GM21423 (cell line): ENCODE results near the gene FRMD4A.
"Not testable (repeated sequence)": the region's sequence is repeated elsewhere in the genome, so short reads cannot be mapped to it uniquely, and the experiment has no call there.

Experiments used
- ATAC-seq: cut with Tn5 transposase; IDR thresholded peaks from one replicate; pipeline ENCODE4 v1.9.1; 2021; ENCODE audit warnings: mild to moderate bottlenecking, moderate library complexity; ENCODE audit not compliant: unreplicated experiment

FRMD4A gene

DNA sequence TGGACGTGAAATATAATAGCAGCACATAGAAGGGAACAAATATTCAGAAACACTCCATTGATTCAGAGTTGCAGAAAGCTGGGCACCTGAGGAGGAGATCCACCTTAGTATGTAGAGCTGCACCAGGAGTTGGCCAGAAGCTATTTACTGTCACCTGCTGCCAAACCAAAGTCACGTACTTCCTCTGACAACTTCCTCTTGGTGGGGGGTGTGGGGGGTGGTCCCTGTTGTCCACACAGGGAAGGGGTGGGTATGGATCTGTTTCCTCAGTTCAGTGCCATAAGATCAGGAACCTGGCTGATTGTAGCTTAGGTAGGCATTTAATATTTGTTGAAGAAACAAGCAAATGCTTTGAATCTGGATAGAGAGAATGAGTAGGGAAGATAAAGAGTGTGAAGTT, 264.6 kb downstream of the FRMD4A start:
- no peak for ATAC-seq

DNA sequence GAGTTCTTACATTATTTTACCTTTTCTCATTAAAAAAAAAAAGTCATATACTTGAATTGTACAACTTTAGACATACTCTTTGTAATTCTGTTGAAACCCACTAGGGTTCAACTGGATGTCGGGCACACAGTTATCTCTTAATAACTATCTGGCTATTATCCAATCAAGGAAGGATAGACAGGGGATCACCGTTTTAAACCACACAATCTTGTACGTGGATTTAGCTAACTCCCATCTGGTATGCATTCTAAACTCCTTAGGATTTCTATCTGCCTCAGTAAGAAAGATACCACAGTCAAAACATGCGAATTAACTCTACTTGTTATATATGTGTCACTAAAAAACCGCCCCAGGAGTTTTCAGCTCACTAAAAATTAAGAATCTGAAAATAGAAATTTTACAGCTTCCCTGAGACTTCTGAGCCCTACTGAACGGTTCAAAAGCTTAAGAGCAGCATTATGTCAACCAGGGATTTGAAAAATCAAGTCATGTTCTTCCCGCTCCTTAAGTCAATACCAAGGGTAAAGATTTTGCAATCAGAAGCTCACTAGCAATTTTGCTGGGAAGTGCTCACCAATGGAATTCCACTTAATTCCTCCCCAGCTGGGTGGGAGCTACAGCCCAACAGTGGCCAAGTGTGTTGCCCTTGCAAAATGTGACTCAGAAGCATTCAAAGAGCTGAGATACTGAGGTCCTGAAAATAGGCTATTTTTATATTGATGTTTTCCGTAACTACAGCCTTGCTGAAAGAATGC, 267.0 kb downstream of the FRMD4A start:
- no peak for ATAC-seq

DNA sequence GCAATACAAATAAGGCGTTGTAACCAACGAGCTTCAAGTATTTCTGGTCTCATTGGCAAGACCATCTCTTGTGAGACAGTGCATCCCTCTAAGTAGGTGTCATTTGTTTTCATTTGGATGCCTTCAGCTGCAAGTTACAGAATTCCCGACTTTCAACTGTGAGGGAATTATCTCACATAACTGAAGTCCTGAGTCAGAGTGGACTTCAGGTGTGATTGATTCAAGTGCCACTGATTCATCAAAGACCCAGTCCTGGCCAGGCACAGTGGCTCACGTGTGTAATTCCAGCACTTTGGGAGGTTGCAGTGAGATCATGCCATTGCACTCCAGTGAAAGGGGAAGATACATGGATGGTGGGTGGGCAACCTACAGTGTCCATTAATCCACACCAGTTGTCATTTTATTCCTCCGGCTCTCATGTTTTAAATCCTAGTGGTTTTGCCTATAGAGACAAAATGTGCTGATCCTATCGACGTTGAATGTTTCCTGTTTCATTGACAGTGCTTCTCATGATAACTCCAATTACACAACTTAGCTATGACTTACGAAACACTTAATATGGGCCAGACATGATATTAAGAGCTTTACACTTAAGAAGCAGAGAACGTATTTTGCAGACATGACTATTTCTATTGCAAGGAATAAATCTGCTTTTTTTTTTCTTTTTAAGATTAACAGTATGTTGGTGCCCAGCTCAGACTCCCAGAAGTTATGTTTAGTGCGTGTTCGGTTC, 268.0 kb downstream of the FRMD4A start:
- ATAC-seq = no peak

DNA sequence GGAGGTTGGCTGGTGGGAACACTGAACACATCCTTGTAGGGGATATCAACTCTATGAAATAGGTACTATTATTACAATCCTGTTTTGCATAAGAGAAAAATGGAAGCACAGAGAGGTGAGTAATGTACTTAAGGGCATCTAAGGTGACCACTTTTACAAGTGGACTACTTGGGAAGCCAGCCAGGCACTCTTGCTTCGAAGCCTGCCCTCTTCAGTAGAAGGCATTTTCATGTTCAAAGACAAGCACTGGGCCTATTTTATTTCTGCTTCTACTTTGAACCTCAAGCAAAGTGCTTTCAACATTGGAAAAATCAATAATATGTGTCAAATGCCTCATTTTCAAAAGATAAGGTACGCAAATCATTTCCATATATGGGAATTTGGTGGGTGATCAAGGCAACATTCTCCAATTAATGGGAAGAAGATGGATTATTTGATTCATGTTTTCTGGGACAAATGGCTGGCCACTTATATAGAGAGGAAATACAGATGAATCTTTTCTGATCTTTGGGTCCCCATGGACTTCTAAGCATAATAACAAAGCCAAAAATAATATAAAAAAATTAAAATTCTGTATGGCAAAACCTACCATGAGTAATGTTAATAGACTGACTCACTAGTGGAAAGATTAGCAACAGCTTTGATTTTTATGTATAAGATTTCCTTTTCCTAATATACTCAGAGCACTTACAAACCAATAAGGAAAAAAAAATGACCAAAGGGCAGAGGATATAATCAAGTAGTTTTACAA, 270.2 kb downstream of the FRMD4A start:
- no peak for ATAC-seq

DNA sequence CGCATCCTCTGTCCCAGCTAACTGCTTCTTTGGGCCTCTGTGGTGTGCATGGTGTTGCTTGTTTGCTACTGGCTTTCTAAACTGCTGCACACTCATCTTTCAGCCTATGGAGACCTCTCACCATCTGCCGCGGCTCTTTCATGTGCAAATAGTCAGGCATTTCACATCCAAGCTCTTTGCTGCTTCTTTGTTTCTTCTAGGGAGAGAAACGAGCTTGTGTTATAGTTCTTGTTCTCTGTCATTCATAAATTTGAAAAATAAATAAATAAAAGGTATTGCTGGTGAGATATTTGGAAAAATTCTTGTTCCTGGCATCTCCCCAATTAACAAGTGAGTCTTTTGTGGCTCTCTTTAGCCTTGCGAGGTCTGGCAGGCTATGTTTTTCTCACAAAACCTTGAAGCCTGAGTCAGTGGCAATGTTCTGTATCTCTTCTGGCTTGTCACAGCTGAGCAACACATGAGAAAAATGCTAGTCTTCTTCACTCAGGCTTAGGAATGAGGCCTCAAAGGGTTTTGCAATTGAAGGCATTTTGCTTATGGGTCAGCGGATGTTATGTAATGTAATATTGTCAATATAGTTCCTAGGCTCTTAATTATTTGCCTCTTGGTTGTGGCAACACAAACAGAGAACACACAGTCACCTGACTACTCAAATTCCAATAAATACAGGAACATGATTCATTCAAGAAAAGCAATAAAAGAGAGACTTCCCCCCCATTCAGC, 274.0 kb downstream of the FRMD4A start:
- no peak for ATAC-seq

DNA sequence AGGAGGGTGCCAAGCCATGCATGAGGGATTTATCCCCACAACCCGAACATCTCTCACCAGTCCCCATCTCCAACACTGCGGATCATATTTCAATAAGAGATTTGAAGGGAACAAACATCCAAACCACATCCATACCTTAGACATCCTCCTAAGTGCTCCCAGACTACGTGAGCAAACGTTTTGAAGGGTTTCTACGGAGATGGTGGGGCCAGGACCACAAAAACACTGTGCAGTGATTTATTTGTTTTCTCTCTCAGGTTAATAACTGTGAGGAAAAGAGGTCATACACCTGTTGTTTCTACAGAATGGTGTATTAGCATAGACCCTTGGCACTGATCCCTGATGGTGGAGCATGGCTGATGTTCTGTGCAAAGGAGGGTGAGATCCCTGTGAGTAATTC, 277.8 kb downstream of the FRMD4A start:
- no peak for ATAC-seq

DNA sequence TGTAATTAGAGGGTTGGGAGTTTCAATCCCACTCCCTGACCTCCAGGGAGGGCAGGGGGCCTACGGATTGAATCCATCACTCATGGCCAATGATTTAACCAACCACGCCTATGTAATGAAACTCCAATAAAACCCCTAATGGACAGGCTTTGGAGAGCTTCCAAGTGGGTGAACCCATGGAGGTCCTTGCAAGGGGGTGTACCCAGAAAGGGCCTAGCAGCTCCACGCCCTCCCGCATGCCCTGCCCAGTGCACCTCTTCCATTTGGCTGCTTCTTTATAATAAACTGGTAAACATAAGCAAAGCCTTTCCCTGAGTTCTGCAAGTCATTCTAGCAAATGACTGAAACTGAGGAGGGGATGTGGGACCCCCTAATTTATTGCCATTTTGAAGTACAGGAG, 280.1 kb downstream of the FRMD4A start:
- ATAC-seq = no peak

DNA sequence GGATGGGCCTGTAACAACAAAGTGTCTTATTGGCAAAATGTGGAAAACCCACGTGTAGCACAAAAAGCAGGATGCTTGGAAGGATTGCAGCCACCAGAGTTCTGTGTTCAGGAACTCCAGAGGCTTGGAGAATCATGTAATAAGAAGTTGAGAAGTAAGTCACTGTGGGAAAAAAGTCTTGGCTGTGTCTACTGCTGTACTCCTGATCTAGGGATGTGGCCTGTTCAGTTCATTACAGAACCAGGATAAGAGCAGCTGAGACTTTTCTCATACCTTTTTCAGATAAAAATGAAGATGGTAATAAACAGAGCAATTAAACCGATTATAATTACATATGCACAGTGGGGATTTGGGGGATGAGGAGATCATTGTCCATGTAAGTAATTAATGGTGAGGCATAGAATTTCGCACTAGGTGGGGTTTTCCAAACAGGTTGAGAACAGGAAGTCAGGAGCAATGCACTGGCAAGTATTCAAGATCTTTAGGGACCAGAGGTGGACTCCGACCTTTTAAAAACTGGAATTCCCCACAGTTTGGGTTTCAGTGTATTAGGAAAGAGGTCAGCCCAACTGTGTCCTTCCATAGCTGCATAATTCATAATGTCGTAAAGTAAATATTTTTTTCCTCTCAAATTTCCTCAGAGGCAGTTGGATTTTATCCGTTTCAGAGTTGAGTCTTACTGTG, 281.7 kb downstream of the FRMD4A start:
- ATAC-seq = no peak

DNA sequence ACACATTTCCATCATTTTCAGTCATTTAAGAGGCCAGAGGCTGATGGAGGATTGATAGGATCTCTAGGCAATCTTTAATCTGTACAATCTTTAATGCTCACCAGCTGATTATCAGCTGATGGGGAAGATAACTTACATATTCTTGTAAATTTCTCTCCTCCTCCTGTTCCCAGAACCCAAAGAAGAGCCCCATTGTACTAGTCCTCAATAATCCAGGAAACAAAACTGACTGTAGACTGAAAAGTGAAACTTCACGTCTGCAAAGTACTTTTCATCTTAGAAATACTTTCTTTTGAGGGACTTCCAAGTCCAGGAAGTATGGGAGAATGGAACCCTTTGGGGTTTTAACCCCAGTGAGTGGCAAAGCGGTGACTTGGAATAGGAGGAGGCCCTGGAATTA, 283.3 kb downstream of the FRMD4A start:
- no peak for ATAC-seq

DNA sequence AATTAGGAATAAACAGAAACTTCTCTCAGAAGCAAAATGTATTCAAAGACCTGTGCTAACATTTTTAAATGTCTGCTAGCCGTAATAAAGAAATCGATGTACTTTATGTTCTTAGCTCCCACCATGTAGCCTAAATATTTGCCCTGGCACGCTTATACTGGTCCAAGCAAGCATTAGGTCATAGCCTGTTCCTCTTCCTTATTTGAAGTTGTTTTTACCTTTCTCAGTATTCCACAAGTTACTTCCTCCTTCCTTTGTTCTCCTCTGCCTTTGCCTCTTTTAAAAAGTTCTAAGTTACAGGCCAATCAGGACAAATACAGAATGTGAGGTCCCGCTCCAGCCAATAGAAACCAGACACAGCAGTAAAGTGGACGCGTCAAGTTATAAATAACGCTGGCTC, 288.7 kb downstream of the FRMD4A start:
- not testable (repeated sequence) for ATAC-seq

DNA sequence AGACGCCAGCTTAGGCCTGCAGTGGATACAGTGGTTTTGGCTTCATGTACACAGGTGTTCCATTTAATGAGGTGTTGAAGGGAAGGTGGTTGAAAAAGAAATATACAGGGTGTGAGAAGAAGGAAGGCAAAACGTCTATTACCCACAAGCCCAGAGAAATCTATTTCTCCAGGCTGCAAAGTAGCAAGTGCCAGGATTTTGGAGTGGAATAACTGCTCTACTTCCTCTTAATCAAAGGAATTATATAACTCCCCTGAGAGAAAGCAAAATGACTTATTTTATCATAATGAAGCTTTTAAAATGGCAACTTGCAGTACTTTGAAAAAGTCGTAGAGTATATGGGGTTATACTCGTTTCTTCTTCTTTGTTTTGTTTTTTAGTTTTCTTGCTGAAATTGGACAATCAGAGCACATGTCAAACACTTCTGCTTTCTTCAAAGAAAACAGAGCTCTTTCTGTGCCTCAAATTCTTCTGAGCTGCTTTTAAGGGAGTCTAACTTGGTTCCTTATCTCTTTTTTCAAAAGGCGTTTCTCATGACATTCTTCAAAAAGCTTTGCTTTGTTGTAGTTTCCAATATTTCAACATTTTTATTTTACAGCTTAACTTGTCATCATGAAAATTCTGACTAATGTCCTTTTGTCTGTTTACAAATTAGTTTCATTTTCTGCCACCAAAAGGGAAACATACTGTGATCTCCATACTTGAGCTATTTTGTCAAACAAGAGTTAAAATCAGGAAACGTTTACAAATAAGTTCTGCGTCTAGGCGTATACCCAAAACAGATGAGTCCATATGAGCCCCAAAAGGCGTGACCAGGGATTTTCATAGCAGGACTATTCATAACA, 289.7 kb downstream of the FRMD4A start:
- ATAC-seq = no peak

DNA sequence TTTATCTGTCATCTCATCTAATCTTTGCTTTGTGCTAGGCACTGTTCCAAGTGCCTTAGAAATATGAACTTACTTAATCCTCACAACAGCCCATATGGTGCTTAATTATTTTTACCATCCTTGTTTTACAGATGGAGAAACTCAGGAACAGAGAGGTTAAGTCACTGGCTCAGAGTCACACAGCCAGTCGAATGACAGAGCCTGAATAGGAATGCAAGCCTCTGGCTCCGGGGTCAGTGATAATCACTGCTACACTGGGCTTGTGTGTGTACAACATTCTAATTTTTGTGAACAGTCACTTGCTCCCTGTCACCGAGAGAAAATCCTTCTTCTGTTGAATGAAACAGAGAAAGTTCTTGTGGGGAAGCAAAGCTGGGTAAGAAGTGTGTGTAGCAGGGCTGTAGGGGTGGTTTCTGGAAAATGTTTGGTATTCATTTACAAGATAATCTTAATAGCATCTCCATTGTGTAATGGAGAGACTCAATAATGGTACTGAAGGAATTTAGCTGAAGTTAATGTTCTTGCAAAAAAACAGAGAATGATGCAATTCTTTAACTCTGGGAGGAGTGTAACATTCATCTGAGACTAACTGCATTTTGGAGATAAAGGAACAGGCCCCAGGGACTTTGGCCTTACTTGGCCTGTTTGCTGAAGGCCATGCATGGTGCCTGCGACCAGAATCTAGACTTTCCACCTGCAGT, 290.6 kb downstream of the FRMD4A start:
- ATAC-seq = no peak

DNA sequence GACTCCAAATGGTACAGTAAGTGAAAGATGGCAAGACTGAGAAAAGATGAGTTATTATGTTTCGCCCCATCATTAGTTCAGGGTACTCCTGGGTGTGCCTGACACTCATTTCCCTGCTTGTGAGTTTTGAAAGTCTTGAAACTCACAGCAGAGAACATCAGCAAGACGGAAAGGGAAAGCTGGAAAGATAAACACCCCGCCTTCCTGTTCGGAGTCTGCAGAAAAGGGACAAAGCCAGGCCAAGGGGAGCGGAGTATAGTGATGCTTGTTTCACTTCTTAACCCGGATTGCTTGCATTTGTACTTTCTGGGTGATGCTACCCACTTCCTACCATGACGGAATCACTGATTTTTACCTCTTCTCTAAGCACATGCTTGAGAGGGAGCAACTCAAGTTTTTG, 294.5 kb downstream of the FRMD4A start:
- no peak for ATAC-seq

DNA sequence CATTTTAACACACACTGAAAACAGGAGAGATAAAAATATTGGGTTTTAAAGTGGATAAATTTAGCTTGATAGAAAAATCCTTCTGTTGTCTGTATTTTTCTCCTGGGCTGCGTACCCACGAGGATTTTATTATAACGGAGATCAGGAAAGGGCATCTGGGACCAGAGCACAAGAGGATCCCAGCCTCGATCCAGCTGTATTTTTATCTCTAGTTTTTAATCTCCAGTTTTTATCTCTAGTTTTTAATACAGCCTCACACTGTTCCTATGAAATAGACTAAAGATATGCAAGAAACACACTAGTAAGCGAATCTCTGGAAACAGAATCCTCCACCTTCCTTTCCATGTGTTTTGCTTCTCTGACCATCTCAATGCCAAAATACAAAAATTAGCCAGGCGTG, 295.2 kb downstream of the FRMD4A start:
- no peak for ATAC-seq

DNA sequence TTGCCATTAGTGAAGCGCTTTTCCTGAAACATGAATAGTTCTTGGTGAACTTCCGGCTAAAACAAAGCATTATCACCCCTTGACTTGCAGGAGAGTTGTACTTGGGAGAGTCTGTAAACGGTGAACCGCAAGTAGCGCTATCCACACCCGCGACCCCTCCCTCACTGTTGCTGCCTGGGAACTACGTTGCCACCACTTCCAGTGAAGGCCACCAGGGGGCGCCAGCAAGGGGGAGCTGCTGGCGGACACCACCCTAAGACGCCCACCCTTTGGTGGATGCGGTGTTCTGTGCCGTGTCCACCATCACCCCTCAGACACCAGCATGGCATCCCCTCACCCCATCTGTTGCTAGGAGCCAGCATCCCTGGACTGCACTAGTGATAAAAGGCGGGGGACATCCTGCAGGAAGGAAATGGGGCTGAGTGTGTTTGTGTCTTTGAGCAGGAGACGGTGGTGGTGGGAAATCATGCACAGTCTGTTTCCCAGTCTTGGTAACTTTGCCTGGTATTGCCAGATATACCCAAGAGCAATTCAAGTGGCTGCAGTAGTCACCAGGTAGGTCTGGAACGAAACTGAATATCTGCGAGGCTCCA, 298.2 kb downstream of the FRMD4A start:
- no peak for ATAC-seq

DNA sequence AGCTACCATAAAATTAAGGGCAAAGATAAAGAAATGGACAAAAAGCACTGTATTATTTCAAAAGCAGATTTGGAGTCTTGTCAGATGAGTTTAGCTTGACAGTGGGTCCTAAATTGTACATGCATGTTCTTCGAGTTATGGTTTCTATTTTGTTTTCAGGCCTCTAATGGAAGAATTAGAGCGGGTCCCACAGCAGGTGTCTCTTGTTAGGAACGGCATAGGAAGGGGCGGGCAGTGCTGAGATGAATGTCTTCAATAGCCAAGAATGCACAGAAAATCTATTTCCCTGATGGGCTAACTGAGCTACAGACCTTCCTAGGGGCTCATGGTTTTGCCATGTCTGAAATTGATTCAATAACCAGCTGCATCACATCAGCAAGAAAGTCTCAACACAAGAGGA, 304.4 kb downstream of the FRMD4A start:
- no peak for ATAC-seq

DNA sequence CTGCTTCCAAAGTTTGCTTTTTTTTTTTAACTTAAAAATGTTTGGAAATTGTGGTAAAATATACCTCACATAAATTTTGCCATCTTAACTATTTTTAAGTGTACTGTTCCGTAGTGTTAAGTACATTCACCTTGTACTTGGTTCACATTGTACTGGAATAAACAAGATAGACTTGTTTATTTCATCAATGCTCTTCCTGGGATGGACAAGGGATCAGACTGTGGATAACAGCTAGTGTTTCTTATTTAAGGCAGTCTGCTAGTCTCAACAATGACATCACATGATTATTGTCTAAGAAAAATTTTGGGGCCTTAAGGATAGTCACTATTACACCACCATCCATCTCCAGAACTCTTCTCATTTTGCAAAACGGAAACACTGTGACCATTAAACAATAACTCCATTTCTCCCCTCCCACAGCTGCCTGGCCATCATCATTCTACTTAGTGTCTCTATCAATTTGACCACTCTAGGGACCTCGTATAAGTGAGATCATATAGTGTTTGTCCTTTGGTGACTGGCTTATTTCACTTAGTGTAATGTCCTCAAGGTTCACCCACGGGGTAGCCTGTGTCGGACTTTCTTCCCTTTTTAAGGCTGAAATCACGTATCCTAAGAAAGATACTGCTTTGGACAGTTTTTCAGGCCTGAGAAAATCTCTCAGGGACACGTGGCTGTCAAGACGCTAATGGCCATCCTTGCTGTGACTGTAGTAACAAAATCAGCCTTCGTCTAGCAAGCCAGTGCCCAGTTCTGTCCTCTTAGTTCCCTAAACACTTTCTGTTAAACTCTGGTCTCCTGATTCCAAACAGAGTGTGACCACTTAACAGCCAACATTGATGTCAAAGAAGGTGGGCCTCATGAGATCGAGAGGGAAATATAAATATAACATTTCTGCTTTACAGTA, 305.2 kb downstream of the FRMD4A start:
- ATAC-seq = no peak
